ENCODE measurements around the gene ADCYAP1R1.

The ADCYAP1R1 gene

DNA sequence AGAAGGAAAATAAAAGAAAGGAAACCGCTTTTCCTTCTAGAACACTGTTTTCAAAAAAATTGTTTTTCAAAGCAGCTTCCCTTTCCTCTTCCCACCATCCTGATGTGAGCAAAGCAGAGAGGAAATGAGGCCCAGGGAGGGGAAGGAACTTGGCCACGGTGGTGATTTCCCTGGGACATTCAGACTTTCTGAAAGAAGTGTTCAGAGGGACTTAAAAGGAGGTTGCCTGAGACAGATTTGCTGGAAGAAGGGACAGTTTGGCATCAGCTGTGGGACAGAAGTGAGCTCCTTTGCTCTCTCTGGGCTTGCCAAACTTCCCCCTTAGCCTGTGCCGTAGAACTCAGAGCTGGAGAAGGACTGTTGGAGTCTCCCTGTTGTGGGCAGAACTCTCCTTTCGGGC is 30.3 kb downstream of the ADCYAP1R1 start:
- no peak overlapping the region for H3K4me3 ChIP-seq (ENCODE audit: low read depth, low read length)

- no peak overlapping the region for H3K4me3 ChIP-seq (ENCODE audit: low read depth, low read length)
These were observed 31.2 kb downstream of the ADCYAP1R1 start for GRCh38 chr7:31083210-31083786.

DNA sequence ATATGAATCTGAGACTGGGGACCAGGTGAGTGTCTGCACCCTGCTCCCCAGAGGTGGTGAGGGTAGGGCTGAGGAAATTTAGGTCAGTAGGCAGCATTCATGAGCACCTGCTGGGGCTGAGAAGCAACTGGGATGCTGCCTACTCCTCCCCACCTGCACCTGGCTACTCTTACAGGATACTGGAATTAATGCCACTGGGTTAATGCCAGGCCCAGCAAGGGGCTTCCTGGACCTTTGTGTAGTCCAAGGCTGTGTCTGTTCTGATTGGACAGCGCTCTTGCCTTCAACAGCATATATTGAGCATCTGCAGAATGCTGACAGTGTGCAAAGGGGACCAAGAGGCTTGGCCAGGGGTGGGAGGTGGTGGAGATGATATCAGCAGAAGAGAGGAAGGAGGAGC is 32.1 kb downstream of the ADCYAP1R1 start:
- H3K4me3 ChIP-seq (ENCODE audit: low read depth, low read length): no peak overlapping the region

DNA sequence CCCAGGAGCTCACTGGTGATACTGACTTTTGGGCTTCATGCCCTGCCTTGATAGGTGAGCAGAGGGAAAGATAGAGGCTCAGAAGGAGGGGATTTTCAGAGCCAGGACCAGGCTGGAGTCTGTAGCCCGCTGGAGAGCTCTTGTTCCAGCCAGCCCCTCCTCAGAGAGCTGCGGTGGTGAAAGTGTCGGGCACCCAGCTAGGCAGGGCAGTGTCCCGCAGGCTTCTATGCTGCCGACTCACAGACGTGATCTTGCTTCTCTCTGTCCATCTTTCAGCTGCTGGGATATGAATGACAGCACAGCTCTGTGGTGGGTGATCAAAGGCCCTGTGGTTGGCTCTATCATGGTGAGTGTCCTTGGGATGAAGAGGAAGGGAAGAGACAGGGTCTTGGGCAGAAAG is 35.2 kb downstream of the ADCYAP1R1 start:
- no peak overlapping the region for H3K4me3 ChIP-seq (ENCODE audit: low read depth, low read length)

DNA sequence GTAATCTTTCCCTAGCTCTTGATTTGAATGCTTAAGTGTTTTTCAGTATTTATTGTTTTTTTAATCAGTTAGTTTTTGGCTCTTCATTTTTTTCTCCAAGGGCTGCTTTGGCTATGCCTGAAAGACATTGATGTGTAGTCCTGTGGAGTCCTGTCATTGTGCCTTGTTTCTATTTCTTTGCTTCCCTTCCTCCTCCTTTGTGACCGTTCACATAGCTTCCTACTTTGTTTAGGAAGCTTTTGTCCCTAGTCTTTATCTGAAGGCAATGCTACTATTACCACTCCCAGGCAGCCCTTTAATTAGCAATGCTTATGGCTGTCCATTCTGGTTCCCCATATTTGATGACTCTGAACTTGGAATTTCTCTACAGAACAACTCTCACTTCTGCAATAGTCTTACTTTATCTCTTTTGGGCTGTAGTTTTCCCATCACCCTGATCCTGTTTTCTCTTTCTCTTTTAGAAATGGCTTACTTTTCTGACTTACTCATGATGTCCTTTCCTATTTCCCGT is 39.9 kb downstream of the ADCYAP1R1 start:
- no peak overlapping the region for H3K4me3 ChIP-seq (ENCODE audit: low read depth, low read length)

DNA sequence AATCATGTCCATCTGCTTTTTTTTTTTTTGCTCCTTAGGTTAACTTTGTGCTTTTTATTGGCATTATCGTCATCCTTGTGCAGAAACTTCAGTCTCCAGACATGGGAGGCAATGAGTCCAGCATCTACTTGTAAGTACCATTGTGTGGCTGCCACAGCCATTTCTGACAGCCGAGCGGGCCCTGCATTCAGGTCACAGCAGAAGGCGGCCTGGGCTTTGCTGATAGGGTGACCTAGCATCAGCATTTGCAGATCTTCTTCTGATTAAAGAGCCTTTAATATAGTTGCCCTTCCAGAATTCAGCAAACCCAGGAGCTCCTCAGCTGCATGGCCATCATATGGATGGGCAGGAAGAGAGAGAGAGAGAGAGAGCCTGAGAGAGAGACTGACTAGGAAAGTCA is 40.5 kb downstream of the ADCYAP1R1 start:
- H3K4me3 ChIP-seq (ENCODE audit: low read depth, low read length): no peak overlapping the region

- H3K4me3 ChIP-seq (ENCODE audit: low read depth, low read length): no peak overlapping the region
These were observed 41.2 kb downstream of the ADCYAP1R1 start for GRCh38 chr7:31093282-31093681.

- H3K4me3 ChIP-seq (ENCODE audit: low read depth, low read length): no peak overlapping the region
These were observed 42.2 kb downstream of the ADCYAP1R1 start for GRCh38 chr7:31094271-31094670.

- no peak overlapping the region for H3K4me3 ChIP-seq (ENCODE audit: low read depth, low read length)
These were observed 43.4 kb downstream of the ADCYAP1R1 start for GRCh38 chr7:31095286-31096197.

GRCh38 chr7:31096198-31096876 is 44.2 kb downstream of the ADCYAP1R1 start:
- no peak overlapping the region for H3K4me3 ChIP-seq (ENCODE audit: low read depth, low read length)

GRCh38 chr7:31096877-31097258 is 44.8 kb downstream of the ADCYAP1R1 start:
- no peak overlapping the region for H3K4me3 ChIP-seq (ENCODE audit: low read depth, low read length)

DNA sequence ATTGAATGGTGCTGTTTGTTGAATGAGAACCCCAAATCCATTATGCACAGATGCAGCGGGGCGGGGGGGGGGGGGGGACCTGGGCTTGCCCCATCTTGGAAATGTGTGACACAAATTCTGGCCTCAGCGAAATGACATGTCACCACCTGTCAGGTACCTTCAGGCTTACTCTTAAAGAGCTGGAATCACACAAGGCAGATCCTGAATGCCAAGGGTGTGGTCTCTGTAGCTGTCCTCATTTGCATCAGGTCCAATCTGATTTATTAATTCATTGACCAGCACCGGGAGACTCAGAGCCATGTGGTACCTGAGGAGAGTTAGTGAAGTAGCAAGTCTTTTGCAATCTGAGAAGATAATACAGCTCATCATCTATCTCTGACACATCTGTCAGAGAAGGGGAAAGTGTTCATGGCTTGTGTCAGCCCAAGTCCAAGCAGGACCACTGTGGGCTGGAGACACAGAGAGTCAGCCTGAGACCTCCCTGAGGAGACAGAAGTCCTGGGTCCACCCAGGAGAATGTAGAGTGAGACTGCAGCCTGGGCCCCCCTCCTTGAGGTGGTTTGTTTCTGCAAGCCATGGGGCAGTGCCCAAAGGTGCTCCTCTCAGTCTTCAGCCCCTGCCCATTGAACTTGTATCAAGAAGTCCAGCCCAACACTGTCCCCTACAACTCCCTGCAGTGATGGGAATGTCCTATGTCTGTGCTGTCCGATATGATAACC is 46.7 kb downstream of the ADCYAP1R1 start:
- H3K4me3 ChIP-seq (ENCODE audit: low read depth, low read length): no peak overlapping the region

GRCh38 chr7:31099451-31100444 is 47.6 kb downstream of the ADCYAP1R1 start:
- no peak overlapping the region for H3K4me3 ChIP-seq (ENCODE audit: low read depth, low read length)

- no peak overlapping the region for H3K4me3 ChIP-seq (ENCODE audit: low read depth, low read length)
These were observed 48.3 kb downstream of the ADCYAP1R1 start for GRCh38 chr7:31100445-31100844.

DNA sequence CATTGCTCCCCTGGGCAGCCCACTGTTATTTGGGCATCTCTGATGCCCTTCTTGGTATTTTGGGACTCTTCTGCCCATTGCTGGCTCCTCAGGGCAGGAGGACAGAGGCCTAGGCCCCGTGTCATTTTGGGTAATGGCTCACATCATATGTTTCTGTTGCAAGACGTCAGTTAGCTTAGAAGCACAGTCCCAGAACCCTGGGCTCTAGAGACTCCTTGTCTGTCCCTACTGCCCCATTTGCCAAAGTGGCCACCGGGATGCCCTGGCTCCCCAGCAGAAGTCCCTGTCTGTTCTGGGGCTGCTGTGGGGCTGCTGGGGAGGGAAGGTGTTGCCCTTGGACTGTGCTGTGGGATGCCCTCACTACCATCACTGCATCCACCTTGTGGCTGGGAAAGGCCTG is 48.8 kb downstream of the ADCYAP1R1 start:
- no peak overlapping the region for H3K4me3 ChIP-seq (ENCODE audit: low read depth, low read length)

DNA sequence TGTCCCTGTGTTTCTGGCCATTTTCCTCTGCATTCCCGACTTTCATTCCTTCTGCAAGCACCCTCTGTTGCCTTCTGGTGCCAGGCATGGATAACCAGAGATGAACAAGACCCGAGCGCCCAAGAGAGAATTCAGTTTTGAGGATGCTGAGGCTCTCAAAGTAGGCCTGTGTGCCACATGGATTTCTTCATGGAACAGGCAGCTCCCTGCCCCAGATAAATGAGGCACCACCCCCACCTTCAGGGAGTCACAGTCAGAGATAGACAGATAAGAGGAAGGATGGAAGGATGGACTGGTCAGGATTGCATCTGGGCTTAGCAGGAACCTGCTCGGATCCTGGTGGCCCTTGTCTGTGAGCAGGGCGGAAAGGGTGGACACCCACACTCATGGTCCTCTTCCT is 49.4 kb downstream of the ADCYAP1R1 start:
- no peak overlapping the region for H3K4me3 ChIP-seq (ENCODE audit: low read depth, low read length)

DNA sequence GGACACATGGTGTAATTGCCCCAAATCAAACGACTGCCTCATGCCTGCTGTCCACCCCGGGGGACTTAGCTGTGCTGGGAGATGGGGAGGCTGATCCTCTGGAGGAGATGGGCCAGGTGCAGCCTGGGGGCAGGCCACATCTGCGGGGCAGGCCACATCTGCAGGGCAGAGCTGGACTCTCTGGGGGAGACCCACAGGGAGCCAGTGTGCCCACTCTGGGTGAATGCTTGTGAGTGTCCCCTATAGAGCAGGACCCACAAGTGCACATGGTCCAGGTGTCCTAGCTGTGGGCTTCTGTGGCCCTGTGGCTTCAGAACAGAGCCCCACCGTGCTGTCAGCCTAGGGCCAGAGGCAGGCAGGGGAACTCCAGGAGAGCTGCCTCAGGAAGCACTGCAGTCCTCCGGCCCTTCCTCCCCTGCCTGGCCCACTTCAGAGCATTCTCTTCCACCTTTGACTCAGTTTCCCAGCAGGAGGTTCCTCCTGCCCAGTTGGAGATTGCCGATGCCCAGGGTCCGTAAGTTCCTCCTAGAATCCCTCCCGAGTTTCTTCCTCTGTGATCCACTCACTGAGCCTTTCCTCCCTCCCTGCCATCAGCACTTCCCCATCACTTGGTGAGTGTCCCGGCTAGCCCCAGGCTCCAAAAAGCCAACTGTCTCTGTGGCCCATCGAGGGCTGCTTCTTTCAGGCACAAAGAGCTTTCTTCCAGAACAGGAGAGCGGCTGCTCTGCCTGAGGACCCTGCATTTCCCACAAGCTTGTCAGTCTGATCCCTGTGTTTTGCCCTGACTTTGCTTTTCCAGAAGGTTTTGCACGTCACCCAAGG is 50.3 kb downstream of the ADCYAP1R1 start:
- H3K4me3 ChIP-seq (ENCODE audit: low read depth, low read length): no peak overlapping the region

DNA sequence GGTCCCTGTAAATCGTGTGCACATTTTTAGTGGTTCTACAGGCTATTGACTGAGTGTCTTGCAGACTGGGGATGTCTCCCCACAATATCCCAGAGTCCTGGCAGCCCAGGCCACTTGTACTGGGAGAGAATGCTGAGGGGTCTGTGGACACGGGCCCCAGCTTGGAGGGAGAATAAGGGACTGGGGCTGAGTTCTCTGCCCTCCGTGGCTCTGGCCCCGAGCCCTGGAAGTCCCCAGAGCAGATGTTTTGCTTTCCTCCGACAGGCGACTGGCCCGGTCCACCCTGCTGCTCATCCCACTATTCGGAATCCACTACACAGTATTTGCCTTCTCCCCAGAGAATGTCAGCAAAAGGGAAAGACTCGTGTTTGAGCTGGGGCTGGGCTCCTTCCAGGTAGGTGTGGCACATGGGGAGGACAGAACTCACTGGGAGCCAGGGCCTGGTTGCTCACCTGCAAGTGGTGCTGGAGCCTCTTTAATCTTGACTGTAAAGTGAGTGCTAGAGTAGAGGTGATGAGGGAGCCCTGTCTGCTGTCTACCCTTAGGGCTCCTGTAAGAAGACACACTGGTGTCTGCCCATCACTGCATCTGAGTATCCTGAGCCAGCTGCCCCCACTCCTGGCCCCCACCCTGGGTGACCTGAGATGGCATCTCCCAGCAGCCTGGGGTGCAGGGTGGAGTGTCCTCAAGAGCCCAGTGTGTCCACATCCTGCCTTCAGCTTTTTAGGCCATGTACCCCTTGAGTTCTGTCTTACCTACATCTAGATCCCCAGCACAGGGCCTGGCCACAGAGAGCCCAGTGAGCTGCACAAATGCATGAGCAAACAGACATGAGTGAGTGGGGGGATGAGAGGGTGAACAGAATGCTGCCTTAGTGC is 51.1 kb downstream of the ADCYAP1R1 start:
- H3K4me3 ChIP-seq (ENCODE audit: low read depth, low read length): no peak overlapping the region
